Articular chondrocyte of knee joint (primary cell): ENCODE results near the gene HAGH. TPM values are rescaled to one million over a fixed set of nuclear protein-coding genes. Genes with fewer than 3 reads are reported as not detected.

Experiments
- total RNA-seq: library from RNA; depleted of rRNA; stranded (reverse); fragments of >200 nt; gene quantifications from 2 replicates; pipeline ENCODE4 v1.2.3, GENCODE V29; 2012

Gene HAGH
- total RNA-seq = 14.3 and 23.7 TPM in 2 replicates

GRCh38 chr16:1826691-1827573, at the start of gene HAGH, which contains the start of gene FAHD1:
Gene HAGH, minus strand, starts transcription at chr16:1826825. Its CDS starts 38 bp downstream, at chr16:1826787.
Gene FAHD1, plus strand, starts transcription at chr16:1827206. Its CDS starts 33 bp downstream, at chr16:1827239.

GRCh38 chr16:1871974-1872635, 45.5 kb upstream of the HAGH start, which contains the start of gene MEIOB:
Gene MEIOB, minus strand, starts transcription at chr16:1872164. Its CDS starts 3,989 bp downstream, at chr16:1868175.

DNA sequence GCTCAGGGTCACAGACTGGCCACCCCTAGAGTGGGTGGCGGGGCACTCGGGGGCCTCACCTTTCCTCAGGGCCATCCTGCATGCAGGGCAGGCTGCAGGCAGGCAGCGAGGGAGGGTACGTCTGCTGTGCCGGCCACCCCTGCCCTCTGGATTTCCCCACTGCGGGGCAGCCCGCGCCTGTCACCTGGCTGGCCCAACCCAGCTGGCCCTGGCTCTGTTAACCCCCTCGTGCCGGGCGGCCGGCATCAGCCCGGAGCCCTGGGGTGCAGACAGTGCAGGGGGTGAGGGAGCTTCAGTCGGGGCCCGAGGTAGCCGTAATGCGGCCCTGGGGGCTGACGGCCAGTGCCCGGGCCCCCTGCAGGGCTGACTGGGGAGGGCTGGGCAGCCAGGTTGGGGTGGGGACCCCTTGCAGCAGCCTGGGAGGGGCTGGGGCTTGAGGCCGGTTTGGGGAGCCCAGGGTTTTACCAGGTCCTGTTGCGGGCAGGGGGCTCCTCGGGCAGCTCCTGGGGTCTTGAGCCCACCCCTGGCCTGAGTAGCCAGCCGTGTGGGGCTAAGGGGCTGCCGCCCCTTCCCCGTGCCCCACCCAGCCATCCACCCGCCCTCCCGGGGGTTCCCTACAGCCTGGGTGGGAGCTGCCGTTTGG, 32.9 kb downstream of the HAGH start, which contains the start of gene IGFALS:
TSS of gene IGFALS (minus strand) at position 128 of the 643 bp plus-strand sequence. CDS start at position 75, 53 bp downstream.

GRCh38 chr16:1782408-1783264, 44.0 kb downstream of the HAGH start, which contains the start of the genes NUBP2 and SPSB3:
Gene NUBP2, plus strand, starts transcription at chr16:1782960. Its CDS starts 61 bp downstream, at chr16:1783021.
Gene SPSB3, minus strand, starts transcription at chr16:1782571. Its CDS starts 1,088 bp downstream, at chr16:1781483.

GRCh38 chr16:1772908-1773702, 53.5 kb downstream of the HAGH start, which contains the start of gene MRPS34:
Gene MRPS34, minus strand, starts transcription at chr16:1773134. Its CDS starts 15 bp downstream, at chr16:1773119.

GRCh38 chr16:1772362-1772907, 54.2 kb downstream of the HAGH start, which contains the start of gene EME2:
Gene EME2, plus strand, starts transcription at chr16:1772810. Its CDS starts 418 bp downstream, at chr16:1773228.

DNA sequence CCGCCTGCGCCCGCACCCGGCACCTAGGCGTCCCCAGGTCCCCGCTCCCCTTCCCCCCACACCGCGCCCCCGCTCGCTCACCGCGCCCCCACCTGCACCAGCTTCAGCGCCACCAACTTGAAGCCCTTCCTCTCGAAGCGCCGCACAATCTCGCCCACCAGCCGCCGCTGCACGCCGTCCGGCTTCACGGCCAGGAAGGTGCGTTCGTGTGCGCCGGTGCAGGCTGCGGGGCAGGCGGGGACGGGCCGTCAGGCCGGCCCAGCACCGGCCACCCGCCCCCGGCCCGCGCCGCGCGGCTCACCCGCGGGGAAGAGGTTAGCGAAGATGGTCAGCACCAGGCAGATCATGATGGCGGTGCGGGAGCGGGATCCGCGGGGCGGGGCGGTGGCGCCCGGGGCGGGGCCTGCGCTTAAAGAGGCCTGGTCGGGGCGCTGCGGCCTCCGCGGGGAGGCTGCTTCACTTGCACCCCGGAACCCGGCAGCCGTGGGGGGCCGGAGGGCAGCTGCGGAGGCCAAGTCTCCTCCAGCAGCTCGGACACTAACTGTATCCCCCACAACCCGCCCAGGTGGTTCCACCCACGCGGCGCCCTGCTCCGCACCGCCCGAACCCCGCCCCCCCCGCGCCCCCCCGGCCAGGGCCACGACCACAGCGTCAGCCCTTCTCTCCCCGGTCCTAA, 55.3 kb downstream of the HAGH start, which contains the start of gene NME3:
TSS of gene NME3 (minus strand) at position 356 of the 676 bp plus-strand sequence. CDS start at position 347, 9 bp downstream.

Other genes with a start within 250 kb of the HAGH start
- gene IFT140, start 214.8 kb downstream of the HAGH start, total RNA-seq = 27.3 and 30.7 TPM in 2 replicates
- gene CRAMP1, start 214.5 kb downstream of the HAGH start, total RNA-seq = 8.9 and 9.4 TPM in 2 replicates
- 23.7 and 24.9 TPM in 2 replicates for gene JPT2, start 148.5 kb downstream of the HAGH start, total RNA-seq
- gene MAPK8IP3, start 120.6 kb downstream of the HAGH start, total RNA-seq = 33.2 and 35.8 TPM in 2 replicates
- gene NME3, start 55.3 kb downstream of the HAGH start, total RNA-seq = 21.7 and 29.3 TPM in 2 replicates
- gene EME2, start 54.0 kb downstream of the HAGH start, total RNA-seq = 8.6 and 9.0 TPM in 2 replicates
- gene MRPS34, start 53.7 kb downstream of the HAGH start, total RNA-seq = 36.3 and 42.9 TPM in 2 replicates
- gene SPSB3, start 44.3 kb downstream of the HAGH start, total RNA-seq = 17.4 and 18.9 TPM in 2 replicates
- 43.9 and 44.4 TPM in 2 replicates for gene NUBP2, start 43.9 kb downstream of the HAGH start, total RNA-seq
- 0.11 TPM in 1 of 2 replicates, not detected in the other for gene IGFALS, start 33.1 kb downstream of the HAGH start, total RNA-seq
- gene FAHD1, start 381 bp upstream of the HAGH start, total RNA-seq = 28.1 and 49.4 TPM in 2 replicates
- 0.32 and 0.39 TPM in 2 replicates for gene MEIOB, start 45.3 kb upstream of the HAGH start, total RNA-seq
- gene HS3ST6, start 91.6 kb upstream of the HAGH start, total RNA-seq = not detected in 2 replicates
- 13.5 and 17.8 TPM in 2 replicates for gene MSRB1, start 116.4 kb upstream of the HAGH start, total RNA-seq
- gene RPL3L, start 127.9 kb upstream of the HAGH start, total RNA-seq = not detected in 2 replicates
- 97.7 and 108 TPM in 2 replicates for gene NDUFB10, start 132.7 kb upstream of the HAGH start, total RNA-seq
- 1,674 and 2,243 TPM in 2 replicates for gene RPS2, start 138.0 kb upstream of the HAGH start, total RNA-seq
- not detected in 2 replicates for gene RNF151, start 140.0 kb upstream of the HAGH start, total RNA-seq
- 17.5 and 19.1 TPM in 2 replicates for gene TBL3, start 145.2 kb upstream of the HAGH start, total RNA-seq
- gene NOXO1, start 154.6 kb upstream of the HAGH start, total RNA-seq = not detected in 2 replicates
- gene GFER, start 157.4 kb upstream of the HAGH start, total RNA-seq = 9.2 and 12.5 TPM in 2 replicates
- 0.26 and 0.76 TPM in 2 replicates for gene SYNGR3, start 163.1 kb upstream of the HAGH start, total RNA-seq
- 13.7 and 15.0 TPM in 2 replicates for gene ZNF598, start 183.0 kb upstream of the HAGH start, total RNA-seq
- 0.39 and 0.65 TPM in 2 replicates for gene NPW, start 193.0 kb upstream of the HAGH start, total RNA-seq
- 24.3 and 40.4 TPM in 2 replicates for gene NHERF2, start 200.1 kb upstream of the HAGH start, total RNA-seq
- 15.5 and 16.2 TPM in 2 replicates for gene NTHL1, start 221.0 kb upstream of the HAGH start, total RNA-seq
- gene TSC2, start 221.2 kb upstream of the HAGH start, total RNA-seq = 49.2 and 59.6 TPM in 2 replicates